Neural progenitor cell (in vitro differentiated cells): Measurements from ENCODE around the gene LRBA. TPM values are rescaled to one million over a fixed set of nuclear protein-coding genes. Genes with fewer than 3 reads are reported as not detected.
"Not testable (repeated sequence)": the region's sequence is repeated elsewhere in the genome, so short reads cannot be mapped to it uniquely, and the experiment has no call there.

Source experiments
- DNase-seq: peaks from one replicate; pipeline ENCODE4 v3.0.0-alpha.2; 2016; ENCODE audit warnings: low spot score
- H2AFZ ChIP-seq: fragments of 200-600 bp; sonication (generic); replicated peaks from 2 replicates; pipeline ENCODE4 v1.6.1; 2016; ENCODE audit warnings: antibody characterized with exemption
- H3F3A ChIP-seq: fragments of 200-600 bp; sonication (generic); 2 replicates; pipeline ENCODE4 v1.6.1; 2016; ENCODE audit warnings: antibody characterized with exemption, low read depth
- H3K27ac ChIP-seq: fragments of 200-600 bp; sonication (generic); 2 replicates; pipeline ENCODE4 v1.5.1; 2016; ENCODE audit warnings: mild to moderate bottlenecking
- H3K27me3 ChIP-seq: fragments of 200-600 bp; sonication (generic); 2 replicates; pipeline ENCODE4 v1.6.1; 2016; ENCODE audit warnings: mild to moderate bottlenecking, moderate library complexity
- H3K36me3 ChIP-seq: fragments of 200-600 bp; sonication (generic); 2 replicates; pipeline ENCODE4 v1.5.1; 2016
- H3K4me1 ChIP-seq: fragments of 200-600 bp; sonication (generic); 2 replicates; pipeline ENCODE4 v1.6.1; 2016; ENCODE audit warnings: mixed run types
- H3K4me2 ChIP-seq: fragments of 200-600 bp; sonication (generic); 2 replicates; pipeline ENCODE4 v1.6.1; 2016
- H3K4me3 ChIP-seq: fragments of 200-600 bp; sonication (generic); 2 replicates; pipeline ENCODE4 v1.5.1; 2016
- H3K79me2 ChIP-seq: fragments of 200-600 bp; sonication (generic); 2 replicates; pipeline ENCODE4 v1.6.1; 2016; ENCODE audit warnings: low read depth
- H3K9ac ChIP-seq: fragments of 200-600 bp; sonication (generic); 2 replicates; pipeline ENCODE4 v1.6.1; 2016
- H3K9me3 ChIP-seq: fragments of 200-600 bp; sonication (generic); 2 replicates; pipeline ENCODE4 v1.5.1; 2016; ENCODE audit warnings: low read depth
- H4K20me1 ChIP-seq: fragments of 200-600 bp; sonication (generic); 2 replicates; pipeline ENCODE4 v1.6.1; 2016; ENCODE audit warnings: low read depth
- H3K27ac Mint-ChIP-seq: 3 replicates; pipeline ENCODE4 v1.8.0; 2021; ENCODE audit warnings: mixed read lengths
- H3K27me3 Mint-ChIP-seq: 2 replicates; pipeline ENCODE4 v1.8.0; 2022; ENCODE audit warnings: low read depth, mild to moderate bottlenecking, inconsistent platforms, moderate library complexity, mixed read lengths; ENCODE audit not compliant: insufficient read depth
- H3K36me3 Mint-ChIP-seq: 3 replicates; pipeline ENCODE4 v1.8.0; 2021; ENCODE audit warnings: mixed read lengths
- H3K4me1 Mint-ChIP-seq: 3 replicates; pipeline ENCODE4 v1.8.0; 2021; ENCODE audit warnings: mixed read lengths
- H3K4me3 Mint-ChIP-seq: 3 replicates; pipeline ENCODE4 v1.8.0; 2021; ENCODE audit warnings: mild to moderate bottlenecking, moderate library complexity, mixed read lengths
- H3K9me3 Mint-ChIP-seq: 3 replicates; pipeline ENCODE4 v1.8.0; 2020; ENCODE audit warnings: mixed read lengths
- EZH2 ChIP-seq: fragments of 200-600 bp; sonication (generic); IDR thresholded peaks from 2 replicates; pipeline ENCODE4 v1.6.1; 2017; ENCODE audit warnings: antibody characterized with exemption, mild to moderate bottlenecking, moderate library complexity
- EZH2phosphoT487 ChIP-seq: fragments of 200-600 bp; sonication (generic); IDR thresholded peaks from 2 replicates; pipeline ENCODE4 v1.6.1; 2017; ENCODE audit warnings: antibody characterized with exemption
- total RNA-seq: library from RNA; depleted of rRNA; stranded (reverse); fragments of >200 nt; gene quantifications from 2 replicates; pipeline ENCODE4 v1.2.3, GENCODE V29; 2015; ENCODE audit warnings: low replicate concordance
- TF ChIP-seq, protein P1 (sequence below): fragments of 200-600 bp; sonication (generic); IDR thresholded peaks from 2 replicates; pipeline ENCODE4 v1.5.1; 2017; ENCODE audit warnings: antibody characterized with exemption, mild to moderate bottlenecking

Gene LRBA
- total RNA-seq, 1 donor from 2014 or later, result 111 TPM

DNA sequence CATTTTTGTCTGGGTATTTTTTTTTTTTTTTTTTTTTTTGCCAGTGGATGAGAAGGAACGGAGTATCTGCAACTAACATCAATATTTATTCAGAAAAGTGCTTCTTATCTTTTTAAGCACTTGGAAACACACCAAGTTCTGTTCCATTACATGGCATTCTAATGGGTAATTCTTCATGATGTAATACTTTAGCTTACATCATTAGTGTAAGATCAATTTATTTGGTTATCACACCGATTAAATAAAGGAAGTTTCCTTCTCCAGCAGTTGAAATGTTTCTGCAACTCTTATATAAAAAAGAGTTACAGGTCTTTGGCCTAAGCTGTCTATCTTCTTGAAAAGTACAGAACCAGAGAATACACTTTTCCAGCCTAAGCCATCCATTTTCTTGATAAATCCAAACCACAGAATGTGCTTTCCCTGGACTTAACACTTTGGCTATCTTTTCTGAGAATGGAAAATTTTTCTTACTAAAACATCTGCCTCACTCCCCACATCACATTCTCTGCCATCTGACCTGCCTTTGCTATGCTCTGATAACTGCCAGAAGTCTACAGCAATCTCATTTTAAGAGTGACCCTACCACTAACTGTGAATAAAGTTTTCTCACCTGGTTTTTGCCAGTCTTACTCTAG, 625.1 kb downstream of the LRBA start:
- Histone ChIP-seq H3K4me2 (no peak overlapping the region), H3K4me3 (no peak overlapping the region), H3K9me3 (peaks cover 3% of the 10 kb centered on the region), H3K4me1 (peaks cover 10% of the 10 kb centered on the region), H3K9ac (no peak overlapping the region), H2AFZ (no peak overlapping the region), H3K79me2 (no peaks in the 10 kb centered on the region), H3K36me3 (peaks cover 4% of the 10 kb centered on the region), H4K20me1 (no peaks in the 10 kb centered on the region), H3K27ac (no peak overlapping the region), H3K27me3 (no peaks in the 10 kb centered on the region), H3F3A (peaks cover 10% of the 10 kb centered on the region)
- Mint-ChIP-seq H3K36me3 (peaks cover 5% of the 10 kb centered on the region), H3K27ac (no peak overlapping the region), H3K4me3 (no peak overlapping the region), H3K27me3 (peaks cover 3% of the 10 kb centered on the region), H3K9me3 (peaks cover 5% of the 10 kb centered on the region), H3K4me1 (peaks cover 11% of the 10 kb centered on the region)
- TF ChIP-seq EZH2, result no peak
- no peak for TF ChIP-seq EZH2phosphoT487
- TF ChIP-seq, protein P1, sequence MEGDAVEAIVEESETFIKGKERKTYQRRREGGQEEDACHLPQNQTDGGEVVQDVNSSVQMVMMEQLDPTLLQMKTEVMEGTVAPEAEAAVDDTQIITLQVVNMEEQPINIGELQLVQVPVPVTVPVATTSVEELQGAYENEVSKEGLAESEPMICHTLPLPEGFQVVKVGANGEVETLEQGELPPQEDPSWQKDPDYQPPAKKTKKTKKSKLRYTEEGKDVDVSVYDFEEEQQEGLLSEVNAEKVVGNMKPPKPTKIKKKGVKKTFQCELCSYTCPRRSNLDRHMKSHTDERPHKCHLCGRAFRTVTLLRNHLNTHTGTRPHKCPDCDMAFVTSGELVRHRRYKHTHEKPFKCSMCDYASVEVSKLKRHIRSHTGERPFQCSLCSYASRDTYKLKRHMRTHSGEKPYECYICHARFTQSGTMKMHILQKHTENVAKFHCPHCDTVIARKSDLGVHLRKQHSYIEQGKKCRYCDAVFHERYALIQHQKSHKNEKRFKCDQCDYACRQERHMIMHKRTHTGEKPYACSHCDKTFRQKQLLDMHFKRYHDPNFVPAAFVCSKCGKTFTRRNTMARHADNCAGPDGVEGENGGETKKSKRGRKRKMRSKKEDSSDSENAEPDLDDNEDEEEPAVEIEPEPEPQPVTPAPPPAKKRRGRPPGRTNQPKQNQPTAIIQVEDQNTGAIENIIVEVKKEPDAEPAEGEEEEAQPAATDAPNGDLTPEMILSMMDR, result no peak
- DNase-seq, result no peak

DNA sequence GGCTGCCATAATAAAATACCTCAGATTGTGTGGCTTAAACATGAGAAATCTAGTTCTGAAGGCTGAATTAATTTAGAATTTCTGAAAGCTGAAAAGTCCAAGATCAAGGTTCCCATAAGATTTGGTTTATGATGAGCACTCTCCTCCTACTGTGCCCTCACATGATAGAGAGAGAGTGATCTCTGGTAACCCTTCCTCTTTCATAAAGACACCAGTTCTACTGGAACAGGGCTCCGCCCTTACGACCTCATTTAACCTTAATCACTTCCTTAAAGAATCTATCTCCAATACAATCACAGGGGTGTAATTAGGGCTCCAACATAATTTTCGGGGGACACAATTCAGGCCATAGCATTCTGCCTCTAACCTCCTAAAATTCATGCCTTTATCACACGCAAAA, 627.1 kb downstream of the LRBA start:
- no peak overlapping the region for H2AFZ ChIP-seq
- Mint-ChIP-seq H3K9me3 (peaks cover 5% of the 10 kb centered on the region), H3K27ac (no peak overlapping the region), H3K4me3 (no peak overlapping the region), H3K4me1 (peaks cover 18% of the 10 kb centered on the region), H3K27me3 (no peaks in the 10 kb centered on the region), H3K36me3 (peaks cover 5% of the 10 kb centered on the region)
- H3K4me3 ChIP-seq, result no peak overlapping the region
- H3K4me2 ChIP-seq, result no peak overlapping the region
- peaks cover 19% of the 10 kb centered on the region for H3K4me1 ChIP-seq
- H3K27ac ChIP-seq, result no peak overlapping the region
- no peak for DNase-seq
- TF ChIP-seq EZH2 (no peak), EZH2phosphoT487 (no peak)
- TF ChIP-seq, protein P1, result no peak
- H3F3A ChIP-seq, result peaks cover 19% of the 10 kb centered on the region
- no peak overlapping the region for H3K9ac ChIP-seq
- H4K20me1 ChIP-seq, result no peaks in the 10 kb centered on the region
- H3K27me3 ChIP-seq, result no peaks in the 10 kb centered on the region
- H3K36me3 ChIP-seq, result no peaks in the 10 kb centered on the region
- no peaks in the 10 kb centered on the region for H3K79me2 ChIP-seq
- H3K9me3 ChIP-seq, result peaks cover 1% of the 10 kb centered on the region

DNA sequence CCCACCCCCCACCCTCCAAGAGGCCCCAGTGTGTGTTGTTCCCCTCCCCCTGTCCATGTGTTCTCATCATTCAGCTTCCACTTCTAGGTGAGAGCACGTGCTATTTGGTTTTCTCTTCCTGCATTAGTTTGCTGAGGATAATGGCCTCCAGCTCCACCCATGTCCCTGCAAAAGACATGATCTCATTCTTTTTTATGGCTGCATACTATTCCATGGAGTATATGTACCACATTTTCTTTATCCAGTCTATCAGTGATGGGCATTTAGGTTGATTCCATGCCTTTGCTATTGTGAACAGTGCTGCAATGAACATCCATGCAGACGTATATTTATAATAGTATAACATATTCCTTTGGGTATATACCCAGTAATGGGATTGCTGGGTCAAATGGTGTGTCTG, 628.7 kb downstream of the LRBA start:
- H3F3A ChIP-seq, result peaks cover 19% of the 10 kb centered on the region
- H3K9ac ChIP-seq, H3K9me3 ChIP-seq, DNase-seq, H3K4me3 ChIP-seq, H3K27me3 Mint-ChIP-seq, H3K36me3 ChIP-seq, H3K4me2 ChIP-seq, H3K27ac Mint-ChIP-seq, H4K20me1 ChIP-seq, H3K9me3 Mint-ChIP-seq, H2AFZ ChIP-seq, H3K27me3 ChIP-seq, H3K36me3 Mint-ChIP-seq, H3K27ac ChIP-seq, H3K79me2 ChIP-seq, H3K4me3 Mint-ChIP-seq: not testable (repeated sequence)
- H3K4me1 Mint-ChIP-seq, result peaks cover 18% of the 10 kb centered on the region
- H3K4me1 ChIP-seq, result peaks cover 19% of the 10 kb centered on the region

DNA sequence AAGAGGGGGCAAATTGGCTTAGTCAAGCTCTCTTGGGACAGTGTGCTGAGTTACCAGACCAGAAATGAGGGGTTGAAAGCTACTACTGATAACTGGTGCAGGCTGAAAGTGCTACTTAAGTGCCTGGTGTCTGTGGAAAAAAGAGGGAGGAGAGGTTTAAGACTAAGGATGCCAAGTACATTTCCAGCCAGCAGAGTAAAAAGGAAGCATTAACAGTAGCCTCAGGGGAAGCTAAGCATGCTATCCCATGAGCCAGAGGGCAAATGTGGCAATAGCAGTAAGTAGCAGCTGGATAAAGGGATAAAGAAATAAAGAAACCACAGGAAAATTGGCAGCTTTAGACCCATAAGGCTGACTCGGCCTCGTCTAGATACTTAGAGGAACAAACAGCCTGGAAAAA, 629.5 kb downstream of the LRBA start:
- no peaks in the 10 kb centered on the region for H3K36me3 Mint-ChIP-seq
- H3K27me3 Mint-ChIP-seq, result no peaks in the 10 kb centered on the region
- no peak for TF ChIP-seq EZH2
- TF ChIP-seq, protein P1, result no peak
- H3K4me3 Mint-ChIP-seq, result no peak overlapping the region
- H3F3A ChIP-seq, result peaks cover 19% of the 10 kb centered on the region
- H3K79me2 ChIP-seq, result no peaks in the 10 kb centered on the region
- no peaks in the 10 kb centered on the region for H3K36me3 ChIP-seq
- H3K27ac ChIP-seq, result peak overlapping the region; percentile 42
- no peaks in the 10 kb centered on the region for H3K9me3 Mint-ChIP-seq
- H2AFZ ChIP-seq, result no peak overlapping the region
- DNase-seq, result peak; percentile 21
- H3K4me1 ChIP-seq, result peaks cover 19% of the 10 kb centered on the region
- no peak overlapping the region for H3K27ac Mint-ChIP-seq
- H3K4me1 Mint-ChIP-seq, result peaks cover 18% of the 10 kb centered on the region
- H3K9ac ChIP-seq, result no peak overlapping the region
- no peaks in the 10 kb centered on the region for H3K27me3 ChIP-seq
- H3K4me3 ChIP-seq, result no peak overlapping the region
- H3K4me2 ChIP-seq, result no peak overlapping the region
- no peaks in the 10 kb centered on the region for H3K9me3 ChIP-seq
- no peaks in the 10 kb centered on the region for H4K20me1 ChIP-seq
